HUES64 (cell line): ENCODE measurements around the gene KLHL28.

ENCODE experiments used
- H3K27ac ChIP-seq: 2 replicates; pipeline ENCODE4 v1.7.0; 2013; ENCODE audit warnings: low read depth, low read length, inconsistent platforms
- H3K27me3 ChIP-seq: 2 replicates; pipeline ENCODE4 v1.6.1; 2013; ENCODE audit warnings: mild to moderate bottlenecking, low read length; ENCODE audit not compliant: insufficient read depth
- H3K36me3 ChIP-seq: 2 replicates; pipeline ENCODE4 v1.6.1; 2013; ENCODE audit warnings: mild to moderate bottlenecking, low read length; ENCODE audit not compliant: insufficient read depth
- H3K4me1 ChIP-seq: 2 replicates; pipeline ENCODE4 v1.6.1; 2013; ENCODE audit warnings: mild to moderate bottlenecking, low read length, moderate library complexity; ENCODE audit not compliant: insufficient read depth
- H3K4me3 ChIP-seq: 2 replicates; pipeline ENCODE4 v1.5.1; 2013; ENCODE audit warnings: mild to moderate bottlenecking, low read length, moderate library complexity
- H3K9ac ChIP-seq: 2 replicates; pipeline ENCODE4 v1.6.1; 2013; ENCODE audit warnings: mild to moderate bottlenecking, low read depth, low read length
- H3K9me3 ChIP-seq: 2 replicates; pipeline ENCODE4 v1.6.1; 2013; ENCODE audit warnings: low read depth, low read length; ENCODE audit not compliant: insufficient read depth
- WGBS: fragments of 150-250, 120-280 bp; methylation state at CpG from one replicate; pipeline ENCODE4 v1.1.7; 2013; ENCODE audit warnings: missing lambda C conversion rate; 5-methylcytosine and 5-hydroxymethylcytosine counted together

KLHL28 gene

DNA sequence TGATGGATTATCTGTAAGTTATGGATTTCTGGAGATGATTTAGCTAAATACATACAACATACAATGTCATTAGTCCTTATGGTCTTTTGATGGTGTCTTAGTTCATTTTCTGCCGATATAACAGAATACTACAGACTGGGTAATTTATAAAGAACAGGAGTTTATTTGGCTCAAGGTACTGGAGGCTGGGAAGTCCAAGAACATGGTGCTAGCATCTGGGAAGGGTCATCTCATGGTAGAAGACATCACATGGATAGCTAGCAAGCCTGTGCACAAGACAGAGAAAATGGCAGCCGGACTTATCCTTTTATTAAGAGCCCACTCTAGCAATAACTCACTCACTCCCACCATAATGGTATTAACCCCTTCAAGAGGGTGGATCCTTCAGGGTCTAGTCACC is 24.2 kb downstream of the KLHL28 start:
- peaks cover 44% of the 10 kb centered on the region for H3K36me3 ChIP-seq
- H3K9ac ChIP-seq: no peak overlapping the region
- no peak overlapping the region for H3K27ac ChIP-seq
- H3K27me3 ChIP-seq: no peaks in the 10 kb centered on the region
- no peaks in the 10 kb centered on the region for H3K4me1 ChIP-seq
- no peaks in the 10 kb centered on the region for H3K9me3 ChIP-seq
- 97% methylated on average over 2 of the region's 2 CpGs for WGBS
- no peak overlapping the region for H3K4me3 ChIP-seq

DNA sequence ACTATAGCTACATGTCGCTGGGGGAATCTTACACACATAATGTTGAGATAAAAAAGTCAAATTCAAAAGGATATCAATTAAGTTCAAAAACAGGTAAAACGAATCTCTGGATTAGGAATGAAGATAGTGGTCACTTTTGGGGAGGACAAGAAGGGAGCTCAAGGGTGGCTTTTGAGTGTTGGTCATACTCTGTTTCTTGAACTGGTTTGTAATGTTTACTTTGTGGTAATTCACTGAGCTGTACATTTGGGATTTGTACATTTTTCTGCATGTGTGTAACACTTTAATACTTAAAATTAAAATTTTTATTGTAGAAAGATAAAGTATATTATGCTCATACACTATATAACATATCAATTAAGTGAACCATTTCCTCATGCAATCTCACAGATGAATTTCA is 26.6 kb downstream of the KLHL28 start:
- Histone ChIP-seq H3K27me3 (no peaks in the 10 kb centered on the region), H3K4me3 (no peak overlapping the region), H3K27ac (no peak overlapping the region), H3K9ac (no peak overlapping the region), H3K9me3 (no peaks in the 10 kb centered on the region), H3K36me3 (peaks cover 34% of the 10 kb centered on the region), H3K4me1 (no peaks in the 10 kb centered on the region)
- 94% methylated on average over 1 of the region's 2 CpGs for WGBS

DNA sequence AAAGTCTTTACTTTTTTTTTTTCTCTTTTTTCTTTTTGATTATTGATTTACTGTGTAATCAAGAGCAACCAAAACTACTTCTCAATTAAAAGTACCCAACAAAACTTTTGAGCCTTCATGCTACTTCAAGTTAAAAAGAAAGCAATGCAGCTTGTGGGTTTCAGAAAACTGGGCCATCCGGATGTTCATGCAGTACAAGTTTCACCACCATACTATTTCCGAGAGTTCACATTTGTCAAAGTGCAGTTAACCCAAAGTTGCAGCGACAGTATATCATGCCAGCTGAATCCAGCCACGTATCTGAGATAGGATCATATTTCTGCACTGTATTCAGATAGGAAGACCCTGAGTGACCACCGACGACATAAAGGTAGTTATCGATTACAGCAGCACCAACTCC is 33.0 kb downstream of the KLHL28 start:
- 97% methylated on average over 7 of the region's 7 CpGs for WGBS
- no peaks in the 10 kb centered on the region for H3K27me3 ChIP-seq
- H3K9me3 ChIP-seq: no peaks in the 10 kb centered on the region
- no peak overlapping the region for H3K4me3 ChIP-seq
- no peak overlapping the region for H3K27ac ChIP-seq
- H3K4me1 ChIP-seq: no peaks in the 10 kb centered on the region
- no peak overlapping the region for H3K9ac ChIP-seq
- peaks cover 11% of the 10 kb centered on the region for H3K36me3 ChIP-seq

DNA sequence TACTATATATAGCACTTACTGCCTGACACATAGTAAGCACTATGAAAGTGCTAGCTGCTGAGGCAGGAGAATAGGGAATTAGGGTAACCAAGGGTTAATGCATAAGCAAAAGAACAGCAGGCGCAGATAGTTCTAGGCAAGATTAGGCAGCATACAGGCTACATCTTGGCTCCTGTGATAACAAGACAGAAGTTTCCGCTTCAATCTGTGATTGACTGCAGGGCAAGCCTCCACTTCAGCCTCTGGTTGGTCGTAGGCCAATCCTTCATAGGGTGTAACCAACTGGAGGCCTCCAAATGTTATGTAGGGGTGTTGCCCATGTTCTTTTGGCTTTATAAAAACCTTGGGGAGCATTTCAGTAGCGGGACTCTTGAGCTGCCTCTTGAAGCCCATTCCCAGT is 46.9 kb downstream of the KLHL28 start:
- H3K36me3 ChIP-seq: no peaks in the 10 kb centered on the region
- H3K9me3 ChIP-seq: no peaks in the 10 kb centered on the region
- no peak overlapping the region for H3K4me3 ChIP-seq
- H3K27ac ChIP-seq: no peak overlapping the region
- peaks cover 9% of the 10 kb centered on the region for H3K4me1 ChIP-seq
- 86% methylated on average over 4 of the region's 4 CpGs for WGBS
- no peak overlapping the region for H3K9ac ChIP-seq
- H3K27me3 ChIP-seq: peaks cover 14% of the 10 kb centered on the region

DNA sequence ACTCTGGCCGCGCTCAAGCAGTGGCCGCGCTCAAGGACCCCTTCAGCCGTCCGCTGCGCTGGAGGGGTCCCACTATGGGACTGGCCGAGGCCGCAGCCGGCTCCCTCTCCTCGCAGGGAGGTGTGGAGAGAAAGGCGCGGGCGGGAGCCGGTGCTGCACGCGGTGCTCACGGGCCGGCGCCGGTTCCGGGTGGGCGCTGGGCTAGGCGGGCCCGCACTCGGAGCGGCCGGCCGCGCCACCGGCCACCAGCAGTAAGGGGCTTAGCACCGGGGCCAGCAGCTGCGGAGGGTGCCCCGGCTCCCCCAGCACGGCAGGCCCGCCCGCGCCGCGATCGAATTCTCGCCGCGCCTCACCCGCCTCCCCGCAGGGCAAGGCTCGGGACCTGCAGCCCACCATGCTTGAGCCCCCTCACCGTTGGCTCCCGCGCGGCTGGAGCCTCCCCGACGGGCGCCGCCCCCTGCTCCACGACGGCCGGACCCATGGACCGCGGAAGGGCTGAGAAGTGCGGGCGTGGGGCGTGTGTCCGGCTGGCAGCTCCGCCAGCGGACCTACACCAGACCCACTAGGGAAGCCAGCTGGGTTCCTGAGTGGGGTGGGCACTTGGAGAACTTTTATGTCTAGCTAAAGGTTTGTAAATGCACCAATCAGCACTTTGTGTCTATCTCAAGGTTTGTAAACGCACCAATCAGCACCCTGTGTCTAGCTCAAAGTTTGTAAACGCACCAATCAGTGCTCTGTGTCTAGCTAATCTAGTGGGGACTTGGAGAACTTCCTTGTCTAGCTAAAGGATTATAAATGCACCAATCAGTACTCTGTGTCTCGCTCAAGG is 49.5 kb downstream of the KLHL28 start:
- Histone ChIP-seq H3K9ac (no peak overlapping the region), H3K4me3 (peak overlapping the region; percentile 32)

DNA sequence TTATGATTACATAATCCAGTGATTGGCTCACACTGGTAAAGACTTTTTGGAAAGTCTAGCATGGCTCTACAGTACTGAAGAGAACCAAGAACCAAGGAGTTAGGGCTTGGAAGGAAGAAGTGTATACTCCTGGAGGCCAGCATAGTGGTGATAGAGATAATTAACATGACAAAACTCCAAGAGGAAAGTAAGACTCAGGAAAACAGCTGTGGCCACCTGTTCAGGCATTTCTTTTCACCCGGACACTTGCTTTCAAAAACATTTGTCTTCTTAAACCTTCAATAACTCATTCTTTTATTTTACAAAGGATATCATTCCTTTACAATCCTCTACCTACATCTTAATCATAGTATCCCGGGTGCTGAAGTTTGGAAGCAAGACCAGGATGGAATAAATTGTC is 50.9 kb downstream of the KLHL28 start:
- WGBS: 83% methylated on average over 2 of the region's 2 CpGs
- H3K9ac ChIP-seq: no peak overlapping the region
- peaks cover 14% of the 10 kb centered on the region for H3K27me3 ChIP-seq
- H3K4me3 ChIP-seq: no peak overlapping the region
- H3K27ac ChIP-seq: no peak overlapping the region
- peaks cover 9% of the 10 kb centered on the region for H3K4me1 ChIP-seq
- H3K36me3 ChIP-seq: no peaks in the 10 kb centered on the region
- no peaks in the 10 kb centered on the region for H3K9me3 ChIP-seq

More for the DNA sequence above, 49.5 kb downstream of the KLHL28 start:
- Histone ChIP-seq H3K27ac (no peak overlapping the region), H3K9me3 (no peaks in the 10 kb centered on the region), H3K27me3 (peaks cover 14% of the 10 kb centered on the region), H3K4me1 (peaks cover 9% of the 10 kb centered on the region), H3K36me3 (no peaks in the 10 kb centered on the region)
- WGBS: 65% methylated on average over 69 of the region's 69 CpGs

DNA sequence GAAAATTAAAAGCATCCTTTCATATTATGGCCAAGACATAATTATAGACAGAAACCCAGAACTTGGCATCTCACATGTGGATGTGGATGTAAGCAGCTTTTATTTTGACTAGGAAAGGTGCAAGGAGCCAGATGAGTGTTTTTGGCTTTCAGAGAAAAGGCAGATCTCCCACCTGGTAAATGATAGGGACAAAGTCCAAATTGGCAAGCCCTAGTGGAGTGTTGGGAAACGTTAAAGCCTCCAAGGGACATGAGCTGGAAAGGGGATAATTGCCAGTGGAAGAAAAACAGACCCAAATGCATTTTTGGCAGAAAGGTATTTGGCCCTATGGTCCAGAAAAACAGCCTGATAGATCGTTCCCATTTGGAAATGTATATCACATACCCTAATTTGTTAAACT is 60.1 kb downstream of the KLHL28 start:
- peaks cover 9% of the 10 kb centered on the region; the same call in 1 of the 2 replicates for H3K4me1 ChIP-seq
- no peaks in the 10 kb centered on the region for H3K27me3 ChIP-seq
- no peaks in the 10 kb centered on the region; the same call in 1 of the 2 replicates for H3K9me3 ChIP-seq
- WGBS: 76% methylated on average over 2 of the region's 2 CpGs
- H3K27ac ChIP-seq: no peak overlapping the region
- peaks cover 10% of the 10 kb centered on the region; the same call in 1 of the 2 replicates for H3K36me3 ChIP-seq
- H3K9ac ChIP-seq: no peak overlapping the region
- no peak overlapping the region for H3K4me3 ChIP-seq

DNA sequence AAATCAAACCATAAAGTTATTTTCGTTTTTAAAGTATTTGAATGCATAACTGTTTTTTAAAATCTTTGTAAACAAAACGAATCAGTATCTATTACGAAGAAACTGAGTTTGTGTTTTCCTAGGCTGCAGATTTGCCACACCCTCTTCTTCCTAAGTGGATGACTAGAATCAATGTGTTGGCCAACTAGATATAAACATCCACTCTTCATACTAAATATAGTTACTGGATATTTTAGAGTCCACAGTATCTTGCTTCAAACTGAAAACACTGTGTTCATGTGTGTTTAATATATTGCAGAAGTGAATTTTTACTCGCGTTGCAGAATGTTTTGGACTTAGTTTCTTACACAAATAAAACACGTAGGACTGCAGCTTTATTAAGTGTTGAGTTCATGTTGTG is 63.2 kb downstream of the KLHL28 start:
- Histone ChIP-seq H3K9ac (peak overlapping the region; percentile 85; the same call in 1 of the 2 replicates), H3K36me3 (no peaks in the 10 kb centered on the region), H3K27me3 (no peaks in the 10 kb centered on the region), H3K27ac (no peak overlapping the region), H3K4me3 (peak overlapping the region; percentile 82), H3K9me3 (no peaks in the 10 kb centered on the region; the same call in 1 of the 2 replicates), H3K4me1 (peaks cover 9% of the 10 kb centered on the region; the same call in 1 of the 2 replicates)
- WGBS: 85% methylated on average over 5 of the region's 6 CpGs

DNA sequence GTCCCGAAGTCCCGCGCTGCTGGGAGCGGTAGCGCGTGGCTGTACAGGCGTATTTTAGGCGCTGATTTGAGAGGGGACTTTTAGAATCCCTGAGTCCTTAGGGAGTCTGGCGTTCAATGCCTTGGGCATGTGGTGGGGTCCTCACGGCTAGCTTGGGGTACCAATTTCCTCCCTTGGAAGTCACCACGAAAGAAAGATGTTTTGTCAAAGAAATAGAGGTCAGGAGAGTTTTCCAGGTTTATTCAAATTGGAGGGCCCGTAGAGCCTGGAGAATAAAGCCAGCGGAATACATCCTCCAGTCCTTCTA is 63.9 kb downstream of the KLHL28 start:
- Histone ChIP-seq H3K9me3 (no peaks in the 10 kb centered on the region; the same call in 1 of the 2 replicates), H3K4me3 (peak overlapping the region; percentile 82), H3K36me3 (no peaks in the 10 kb centered on the region), H3K27ac (peak overlapping the region; percentile 89), H3K27me3 (no peaks in the 10 kb centered on the region), H3K4me1 (peaks cover 9% of the 10 kb centered on the region; the same call in 1 of the 2 replicates), H3K9ac (peak overlapping the region; percentile 85)
- WGBS: 6% methylated on average over 13 of the region's 13 CpGs

DNA sequence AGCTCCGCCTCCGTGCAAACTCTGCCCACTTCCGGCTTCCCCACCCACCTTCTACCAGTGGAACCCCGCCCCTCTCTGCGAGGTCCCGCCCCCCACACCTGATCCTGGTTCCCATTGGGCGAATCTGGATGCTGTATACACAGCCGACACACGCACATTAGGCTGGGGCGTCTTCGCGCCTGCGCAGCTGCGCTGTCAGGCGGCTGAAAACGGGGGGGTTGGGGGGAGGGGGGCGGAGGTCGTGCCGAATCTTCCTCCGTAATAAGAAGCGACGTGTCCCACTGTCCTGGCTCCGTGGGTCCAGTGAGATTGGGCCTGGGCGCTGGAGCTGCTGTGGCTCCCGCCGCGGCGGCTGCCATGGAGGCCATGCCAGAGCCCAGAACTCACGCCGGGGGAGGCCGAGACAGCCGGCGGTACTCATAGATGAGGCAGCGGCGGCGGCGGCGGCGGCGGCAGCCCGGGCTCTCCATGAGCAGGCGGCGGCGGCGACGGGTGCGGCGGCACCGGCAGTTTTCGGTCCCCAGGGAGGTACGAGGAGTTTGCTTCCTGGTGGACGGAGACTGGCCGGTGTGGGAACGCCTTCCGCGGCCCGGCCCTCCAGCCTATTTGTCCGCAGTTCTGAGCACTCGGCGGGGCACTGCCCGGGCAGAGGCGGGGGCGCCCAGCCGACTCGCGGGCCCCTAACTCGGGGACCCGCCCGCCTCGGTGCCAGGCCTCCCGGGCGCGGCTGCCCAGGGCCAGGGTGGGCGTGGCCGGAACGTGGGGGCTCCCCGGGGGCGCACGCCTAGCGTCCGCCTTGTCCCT is 64.5 kb downstream of the KLHL28 start:
- Histone ChIP-seq H3K4me1 (peaks cover 9% of the 10 kb centered on the region; the same call in 1 of the 2 replicates), H3K36me3 (no peaks in the 10 kb centered on the region), H3K9ac (peak overlapping the region; percentile 85), H3K4me3 (peak overlapping the region; percentile 82), H3K9me3 (no peaks in the 10 kb centered on the region; the same call in 1 of the 2 replicates), H3K27me3 (no peaks in the 10 kb centered on the region), H3K27ac (peak overlapping the region; percentile 89)
- WGBS: under 1% methylated on average over 81 of the region's 81 CpGs
